ENCODE results near the gene TEX10.

The TEX10 gene

GRCh38 chr9:100317706-100318105, 35.0 kb downstream of the TEX10 start:
- H3K4me3 ChIP-seq (ENCODE audit: low read length) = no peak overlapping the region
- no peak for DNase-seq (ENCODE audit: low read depth)
- TF ChIP-seq CTCF (conservative IDR thresholded peaks at IDR 0.05; ENCODE audit: low read depth, low read length) = no peak

GRCh38 chr9:100315561-100315960, 37.2 kb downstream of the TEX10 start:
- no peak for DNase-seq (ENCODE audit: low read depth)
- no peak for TF ChIP-seq CTCF (conservative IDR thresholded peaks at IDR 0.05; ENCODE audit: low read depth, low read length)
- H3K4me3 ChIP-seq (ENCODE audit: low read length) = no peak overlapping the region

GRCh38 chr9:100309992-100310391, 42.8 kb downstream of the TEX10 start:
- H3K4me3 ChIP-seq (ENCODE audit: low read length) = no peak overlapping the region
- no peak for TF ChIP-seq CTCF (conservative IDR thresholded peaks at IDR 0.05; ENCODE audit: low read depth, low read length)
- DNase-seq (ENCODE audit: low read depth) = no peak

GRCh38 chr9:100308965-100309564, 43.7 kb downstream of the TEX10 start:
- TF ChIP-seq CTCF (conservative IDR thresholded peaks at IDR 0.05; ENCODE audit: low read depth, low read length) = no peak

GRCh38 chr9:100307080-100307479, 45.7 kb downstream of the TEX10 start:
- H3K4me3 ChIP-seq (ENCODE audit: low read length) = no peak overlapping the region
- DNase-seq (ENCODE audit: low read depth) = no peak
- TF ChIP-seq CTCF (conservative IDR thresholded peaks at IDR 0.05; ENCODE audit: low read depth, low read length) = no peak

More at GRCh38 chr9:100308965-100309564, 43.7 kb downstream of the TEX10 start:
- DNase-seq (ENCODE audit: low read depth) = no peak
- no peak overlapping the region for H3K4me3 ChIP-seq (ENCODE audit: low read length)

GRCh38 chr9:100306283-100306682, 46.5 kb downstream of the TEX10 start:
- no peak for DNase-seq (ENCODE audit: low read depth)
- TF ChIP-seq CTCF (conservative IDR thresholded peaks at IDR 0.05; ENCODE audit: low read depth, low read length) = no peak
- no peak overlapping the region for H3K4me3 ChIP-seq (ENCODE audit: low read length)

- no peak overlapping the region for H3K4me3 ChIP-seq (ENCODE audit: low read length)
- DNase-seq (ENCODE audit: low read depth) = no peak
- no peak for TF ChIP-seq CTCF (conservative IDR thresholded peaks at IDR 0.05; ENCODE audit: low read depth, low read length)
These were observed 49.0 kb downstream of the TEX10 start for GRCh38 chr9:100303747-100304146.

All from retinal pigment epithelial cell (primary cell).